Erythroblast (primary cell): ENCODE data around the gene CHST3.

ENCODE experiments used
- GATA1 ChIP-seq: IDR thresholded peaks from 2 replicates; pipeline ENCODE4 v1.6.1; 2011; ENCODE audit warnings: low read depth, mild to moderate bottlenecking, control low read depth, low read length, moderate library complexity
- POLR2A ChIP-seq: IDR thresholded peaks from 2 replicates; pipeline ENCODE4 v1.6.1; 2011; ENCODE audit warnings: mild to moderate bottlenecking, low read length

- no peak for TF ChIP-seq POLR2A
- no peak for TF ChIP-seq GATA1
Observed at GRCh38 chr10:72001033-72001395, 36.8 kb downstream of the CHST3 start.
